SK-N-MC (cell line): Measurements from ENCODE around the gene NT5C3A.
"Not testable (repeated sequence)": the region's sequence is repeated elsewhere in the genome, so short reads cannot be mapped to it uniquely, and the experiment has no call there.

Experiments used
- EZH2 ChIP-seq: fragments of 200-600 bp; sonication (generic); IDR thresholded peaks from one replicate; pipeline ENCODE4 v1.6.1; 2017; ENCODE audit warnings: antibody characterized with exemption
- POLR2AphosphoS5 ChIP-seq: IDR thresholded peaks from 2 replicates; pipeline ENCODE4 v1.6.1; 2012; ENCODE audit warnings: mild to moderate bottlenecking, low read depth, low read length, borderline replicate concordance

- not testable (repeated sequence) for TF ChIP-seq POLR2AphosphoS5, EZH2
Observed at GRCh38 chr7:32991975-32992700, 70.4 kb downstream of the NT5C3A start.
